Measurements from ENCODE around the gene MESD.

- no peak for TF ChIP-seq MXI1 (IDR thresholded peaks at IDR 0.05; ENCODE audit: borderline replicate concordance, low read depth, low read length)
- no peak for TF ChIP-seq CTCF (conservative IDR thresholded peaks at IDR 0.05; ENCODE audit: low read depth, low read length)
- TF ChIP-seq SMC3 (IDR thresholded peaks at IDR 0.05; ENCODE audit: low read depth, low read length), result no peak
- no peak for TF ChIP-seq POLR2A (IDR thresholded peaks at IDR 0.05; ENCODE audit: low read depth, low read length)
- no peak for TF ChIP-seq FOS (IDR thresholded peaks at IDR 0.05; ENCODE audit: low read depth, low read length)
- TF ChIP-seq RCOR1 (IDR thresholded peaks at IDR 0.05; ENCODE audit: insufficient replicate concordance, low read length), result no peak
Measured at GRCh38 chr15:80999623-81000036, 10.0 kb upstream of the MESD start.

Data from IMR-90 (cell line).